OCI-M2 (cell line): ENCODE measurements around the gene BRF1.

Experiments
- DNase-seq: peaks from one replicate; lab custom pipeline; 2025; ENCODE audit not compliant: unreplicated experiment; lab: John Stamatoyannopoulos, UW

BRF1 gene

DNA sequence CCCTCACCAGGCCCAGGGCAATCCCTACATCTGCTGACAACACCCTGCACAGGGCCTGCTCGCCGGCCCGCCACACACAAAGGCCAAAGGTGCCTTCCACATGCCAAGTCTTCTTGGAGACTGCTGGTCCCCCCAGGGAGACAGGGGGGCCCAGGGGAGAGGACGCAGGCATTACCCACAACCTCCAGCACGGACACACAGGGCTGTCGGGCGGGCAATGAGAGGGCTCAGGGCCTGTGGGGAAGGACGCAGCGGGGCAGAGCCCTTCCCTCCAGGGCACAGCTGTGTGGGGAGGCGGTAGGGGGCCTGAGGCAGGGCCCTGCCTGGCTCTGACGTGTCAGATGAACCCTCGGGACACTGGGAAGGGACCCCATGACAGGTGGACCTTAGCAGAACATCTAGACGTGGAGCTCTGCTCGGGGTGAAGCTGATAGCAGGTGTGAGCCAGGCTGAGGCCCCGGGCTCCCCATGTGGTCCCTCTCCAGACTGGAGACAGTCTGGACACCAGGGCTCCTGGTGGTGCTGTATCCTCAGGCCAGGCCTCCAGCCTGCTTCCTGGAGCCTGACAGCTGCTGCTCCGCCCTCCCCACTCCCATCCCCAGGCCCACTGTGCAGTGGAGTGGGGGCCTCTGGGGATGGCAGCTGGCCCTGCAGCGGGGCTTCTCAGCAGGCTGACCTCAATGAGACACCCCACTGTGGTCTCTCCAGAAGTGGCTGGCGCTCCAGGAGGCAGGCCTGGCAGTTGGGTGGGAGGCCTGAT, 88.1 kb downstream of the BRF1 start:
- DNase-seq, result no peak

DNA sequence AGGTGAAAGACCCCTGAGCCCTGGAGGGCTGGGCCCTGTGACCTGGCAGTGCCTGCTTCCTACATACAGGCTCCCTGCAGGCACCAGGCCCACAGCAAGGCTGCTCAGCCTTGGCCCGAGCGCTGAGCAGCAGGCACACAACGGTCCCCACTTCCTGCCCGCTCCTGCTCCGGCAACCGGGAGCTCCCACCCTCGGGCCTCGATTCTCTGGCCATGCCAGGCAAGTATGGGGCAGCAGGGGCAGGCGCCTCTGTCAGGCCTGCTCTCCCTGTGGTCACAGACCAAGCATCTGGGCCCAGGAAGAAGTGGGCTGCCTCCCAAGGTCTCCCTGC, 89.1 kb downstream of the BRF1 start:
- no peak for DNase-seq

DNA sequence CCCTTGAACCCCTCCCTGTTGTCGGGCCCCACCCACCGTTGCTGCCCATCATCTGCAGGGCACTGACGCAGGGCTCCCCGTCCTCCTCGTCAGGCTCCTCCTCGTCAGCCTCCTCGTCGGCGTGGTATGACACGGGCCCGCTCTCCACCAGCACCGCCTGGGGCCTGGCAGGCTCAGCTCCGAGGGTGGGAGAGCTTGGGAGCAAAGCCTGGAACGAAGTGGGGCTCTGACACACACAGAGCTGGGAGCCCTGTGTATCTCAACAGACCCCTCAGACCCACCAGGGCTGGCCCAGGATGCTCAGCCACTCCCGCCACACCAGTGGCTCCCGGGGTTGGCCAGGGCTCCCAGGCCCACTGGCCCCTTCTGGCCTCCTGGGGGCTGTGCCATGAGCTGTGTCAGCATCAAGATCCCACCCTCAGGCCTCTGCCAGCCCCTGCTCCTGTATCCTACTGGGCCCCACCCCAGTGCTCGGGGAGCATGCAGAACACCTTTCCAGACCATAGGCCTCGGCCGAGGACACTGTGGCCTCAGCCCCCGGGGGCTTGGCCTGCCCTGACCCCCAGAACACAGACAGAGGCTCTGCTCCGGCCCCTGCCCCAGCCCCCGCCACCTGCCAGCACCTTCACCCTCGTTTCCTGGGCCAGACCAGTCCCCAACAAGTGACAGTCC, 89.6 kb downstream of the BRF1 start:
- DNase-seq, result no peak

DNA sequence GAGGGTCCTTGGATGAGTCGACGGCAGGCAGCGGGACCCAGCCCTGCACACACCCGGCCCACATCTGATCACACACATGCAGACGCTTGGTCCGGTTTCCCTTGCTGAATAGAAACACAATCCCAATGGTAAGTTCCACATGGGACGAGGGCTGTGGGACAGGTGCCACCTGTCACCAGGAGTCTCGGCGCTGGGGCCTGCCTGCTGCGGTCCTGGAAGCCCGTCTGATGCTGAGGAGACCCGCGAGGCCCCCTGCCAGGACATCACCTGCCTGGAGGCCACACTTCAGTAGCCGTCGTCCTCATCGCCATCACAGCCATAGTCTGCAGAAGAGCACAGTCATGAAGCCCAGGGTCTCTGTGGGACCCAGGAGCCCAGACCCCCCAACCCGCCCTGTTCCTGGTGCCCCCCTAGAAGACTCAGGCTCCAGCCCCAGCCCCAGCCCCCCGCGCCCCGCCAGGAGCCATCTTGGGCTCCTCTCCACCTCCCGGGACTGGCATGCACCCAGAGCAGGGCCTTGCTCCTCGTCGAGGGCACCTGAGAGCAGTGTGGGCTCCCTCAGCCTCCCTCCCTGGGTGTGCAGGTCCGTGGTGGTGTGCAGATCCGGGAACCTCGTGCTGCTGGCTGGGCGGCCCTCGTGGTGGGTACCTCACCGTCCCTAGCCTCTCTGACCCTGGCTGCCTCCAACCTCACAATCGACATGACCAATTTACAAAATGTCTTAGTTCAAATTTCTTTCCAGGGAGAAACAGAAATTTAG, 90.4 kb downstream of the BRF1 start:
- no peak for DNase-seq

DNA sequence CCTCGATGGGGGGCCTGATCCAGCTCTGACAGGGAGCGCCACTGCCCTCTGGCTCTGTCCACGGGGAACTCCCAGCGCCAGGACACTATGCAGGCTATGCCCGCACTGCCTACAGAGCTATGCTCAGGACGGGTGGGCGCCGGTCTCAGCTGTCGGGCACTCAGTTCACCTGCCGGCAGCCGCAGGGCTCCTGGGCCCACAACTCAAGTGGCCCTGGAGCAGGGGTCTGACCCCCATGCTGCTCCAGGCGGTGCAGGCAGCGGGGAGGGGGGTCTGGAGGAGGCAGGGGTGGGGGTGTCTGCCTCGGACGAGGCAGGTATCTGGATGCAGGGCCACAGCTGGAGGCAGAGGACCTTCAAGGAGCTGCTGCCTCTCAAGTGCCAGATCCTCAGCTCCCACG, 91.2 kb downstream of the BRF1 start:
- no peak for DNase-seq

DNA sequence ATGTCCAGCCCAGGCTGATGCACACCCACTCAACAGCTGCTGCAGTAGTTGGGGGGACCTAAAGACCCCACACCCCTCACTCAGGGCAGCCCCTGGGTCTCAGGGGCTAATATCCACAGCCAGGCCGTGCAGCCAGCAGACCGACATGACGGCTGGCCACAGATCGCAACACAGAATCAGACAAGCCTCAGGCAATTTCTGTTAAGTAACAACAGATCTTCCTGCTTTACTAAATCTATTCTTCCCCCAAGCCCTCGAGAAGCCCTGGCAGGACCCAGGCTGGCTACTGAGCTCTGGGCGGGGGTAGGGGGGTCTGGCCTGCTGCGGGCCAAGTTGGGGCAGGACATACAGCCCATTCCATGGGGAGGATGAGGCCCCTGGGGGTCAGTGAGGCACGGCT, 91.7 kb downstream of the BRF1 start:
- DNase-seq, result no peak

DNA sequence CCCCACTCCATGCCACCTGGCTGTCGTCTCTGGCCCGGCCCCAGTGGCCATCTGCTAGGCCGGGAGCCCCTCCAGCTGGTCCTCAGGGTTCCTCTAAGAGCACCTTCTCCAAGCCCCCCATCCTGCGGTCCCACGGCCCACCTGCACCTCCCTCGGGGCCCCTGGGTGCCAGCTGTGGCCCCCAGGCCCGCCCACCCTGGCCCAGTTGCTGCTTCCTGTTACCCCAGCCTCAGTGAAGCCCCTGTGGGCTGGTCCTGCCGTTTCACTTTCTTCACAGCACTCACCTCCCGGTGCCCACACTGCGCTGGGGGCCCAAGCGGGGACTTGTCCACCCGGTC, 92.1 kb downstream of the BRF1 start:
- DNase-seq, result no peak

DNA sequence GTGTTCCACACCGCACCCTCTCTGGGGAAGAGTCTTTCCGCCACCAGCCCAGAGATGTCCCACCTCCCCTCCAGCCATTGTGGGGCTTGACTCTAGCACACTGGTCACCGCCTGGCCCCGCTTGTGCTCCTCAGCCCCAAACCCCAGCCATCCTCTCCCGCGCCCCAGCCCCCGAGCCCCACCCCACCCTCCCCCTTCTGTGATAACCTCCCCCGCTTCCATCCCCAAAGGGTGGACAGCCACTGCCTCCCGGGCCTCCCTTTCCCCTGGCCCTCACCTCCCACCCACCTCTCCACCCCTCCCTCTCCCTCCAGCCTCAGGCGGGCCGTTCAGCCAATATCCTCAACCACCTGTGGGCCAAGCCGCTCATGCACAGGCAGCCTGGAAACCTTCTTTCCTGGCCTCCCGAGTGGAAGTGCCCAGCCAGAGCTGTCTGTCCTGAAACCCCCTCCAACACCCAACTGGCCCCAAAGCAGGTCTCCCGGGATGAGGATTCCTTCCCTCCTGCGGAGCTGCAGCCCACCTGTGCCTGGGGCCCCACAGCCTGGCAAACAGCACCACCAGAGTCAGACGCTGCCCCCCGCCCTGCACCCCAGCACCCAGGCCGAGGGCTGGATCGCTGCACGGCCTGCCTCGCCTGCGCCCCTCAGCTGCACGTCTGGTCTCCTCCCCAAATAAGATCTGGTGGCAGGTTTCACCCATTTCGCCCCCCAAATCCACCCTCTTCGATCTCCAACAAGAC, 92.6 kb downstream of the BRF1 start:
- DNase-seq, result no peak

DNA sequence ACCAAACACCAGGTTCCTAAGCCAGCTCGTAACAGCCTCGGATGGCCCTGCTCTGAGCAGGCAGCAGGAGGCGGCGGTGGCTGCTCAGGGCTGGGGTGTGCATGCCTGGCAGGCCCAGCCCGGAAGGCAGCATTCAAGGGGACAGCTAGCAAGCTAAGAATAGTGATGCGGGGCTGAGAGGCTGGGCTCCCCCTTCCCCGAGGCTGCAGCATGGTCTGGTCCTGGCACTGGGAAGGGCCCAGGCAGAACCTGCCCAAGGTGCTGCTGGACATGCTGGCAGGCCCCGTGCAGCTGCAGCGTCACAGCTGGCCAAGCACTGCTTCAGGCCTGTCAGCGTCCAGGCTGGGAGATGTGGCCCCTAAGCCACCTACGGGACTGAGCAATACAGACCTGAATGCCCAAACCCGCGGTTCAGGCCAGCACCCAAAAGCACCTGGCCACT, 93.3 kb downstream of the BRF1 start:
- DNase-seq, result no peak

DNA sequence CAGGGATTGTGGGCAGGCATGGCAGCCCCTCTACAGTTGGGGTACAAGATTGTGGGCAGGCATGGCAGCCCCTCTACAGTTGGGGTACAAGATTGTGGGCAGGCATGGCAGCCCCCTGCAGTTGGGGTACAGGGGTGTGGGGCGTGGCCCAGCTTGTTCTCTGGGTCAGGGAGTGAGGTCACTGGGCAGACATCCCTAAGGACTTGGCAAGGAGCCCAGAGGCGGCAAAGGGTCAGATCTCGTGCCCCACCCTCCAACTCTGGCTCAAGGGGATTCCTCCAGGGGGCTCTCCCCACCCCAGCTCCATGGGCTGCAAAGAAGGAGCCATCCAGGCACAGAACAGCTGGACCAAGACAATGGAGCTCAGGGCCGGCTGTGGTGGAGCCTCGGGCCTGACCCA, 93.9 kb downstream of the BRF1 start:
- no peak for DNase-seq

DNA sequence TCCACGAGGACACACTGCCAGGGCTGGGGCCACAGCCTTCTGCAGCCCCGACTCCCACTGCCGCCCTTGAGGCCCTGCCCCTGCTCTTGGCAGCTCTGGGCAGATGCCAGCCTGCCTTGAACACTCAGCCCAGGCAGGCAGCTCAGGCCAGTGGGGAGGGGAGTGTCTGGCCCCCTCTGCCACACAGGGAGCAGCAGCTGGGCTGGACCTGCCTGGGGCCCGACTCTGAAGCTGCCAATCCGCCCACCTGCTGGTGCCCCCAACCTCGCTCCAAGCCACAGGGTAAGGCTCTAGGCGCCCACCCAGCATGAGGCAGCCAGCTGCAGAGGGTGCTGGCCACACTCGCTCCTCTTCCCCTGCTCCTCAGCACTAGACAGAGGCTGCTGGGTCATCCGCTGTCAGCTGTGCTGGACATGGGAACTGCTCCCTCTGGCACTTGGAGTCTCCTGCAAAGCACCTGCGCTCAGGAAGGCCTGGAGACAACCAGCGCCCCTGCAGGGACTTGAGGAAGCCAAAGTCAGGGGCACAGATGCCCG, 95.1 kb downstream of the BRF1 start:
- no peak for DNase-seq

DNA sequence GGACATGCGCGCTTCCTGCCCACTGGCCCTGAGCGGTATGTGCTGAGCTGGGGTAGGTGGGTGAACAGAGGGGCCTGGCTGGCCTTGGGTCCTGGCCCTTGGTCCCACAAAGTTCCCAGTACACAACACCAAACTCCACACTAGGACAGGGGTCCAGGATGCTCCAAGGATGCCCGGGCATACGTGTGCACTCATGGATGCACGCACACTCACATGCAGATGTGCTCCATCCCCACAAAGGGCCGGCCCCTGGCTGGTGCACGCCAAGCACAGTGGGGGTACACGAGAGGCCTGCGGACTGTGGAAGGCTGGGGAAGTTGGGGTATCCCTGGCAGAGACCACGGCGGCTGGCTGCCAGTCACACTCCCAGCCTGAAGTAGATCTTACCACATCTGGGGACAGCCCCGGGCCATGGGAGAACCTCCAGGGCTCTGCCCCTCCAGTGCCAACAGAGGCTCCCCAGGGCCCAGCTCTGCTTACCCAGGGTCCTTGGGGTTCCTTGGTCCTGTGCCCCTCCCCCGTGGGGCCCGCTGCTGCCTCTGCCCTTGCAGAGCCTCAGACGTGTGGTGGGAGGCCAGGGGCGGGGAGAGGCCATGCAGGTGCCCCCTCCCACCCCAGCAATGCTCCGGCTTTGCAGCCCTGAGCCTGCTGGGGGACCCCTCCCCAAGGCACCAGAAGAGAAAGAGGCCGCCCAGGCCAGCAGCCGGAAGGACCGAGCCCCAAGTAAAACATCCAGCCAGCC, 95.7 kb downstream of the BRF1 start:
- no peak for DNase-seq

DNA sequence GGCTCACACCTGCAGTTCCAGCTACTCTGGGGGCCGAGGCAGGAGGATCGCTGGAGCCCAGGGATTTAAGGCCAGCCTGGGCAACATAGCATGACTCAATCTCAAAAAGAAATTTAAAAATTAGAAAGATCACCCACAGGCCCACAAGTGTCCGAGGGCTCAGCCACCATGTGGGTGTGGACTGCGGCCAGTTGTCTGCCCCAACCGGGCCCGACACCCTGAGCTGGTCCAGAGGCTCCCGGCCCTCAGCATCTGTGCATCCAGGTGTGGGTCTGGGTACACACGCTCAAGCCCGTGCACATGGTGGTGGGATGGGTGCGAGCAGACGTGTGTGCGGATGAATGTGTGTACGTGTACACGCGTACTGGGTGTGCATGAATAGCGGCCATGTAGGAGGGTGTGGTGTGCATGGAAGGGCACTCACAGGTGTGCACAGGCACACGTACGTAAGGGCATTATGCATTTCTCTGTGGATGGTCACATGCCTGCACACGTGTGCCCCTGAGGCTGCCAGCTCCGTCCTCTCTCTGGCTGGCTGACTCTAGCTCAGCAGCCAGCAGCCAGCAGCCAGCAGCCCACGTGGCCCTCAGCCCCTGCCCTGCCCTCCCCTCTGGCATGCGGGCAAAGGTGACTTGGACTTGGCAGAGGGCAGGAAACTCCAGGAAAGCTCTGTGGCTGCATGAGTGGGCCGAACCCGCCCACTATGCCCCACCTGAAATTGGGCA, 96.4 kb downstream of the BRF1 start:
- DNase-seq, result no peak

DNA sequence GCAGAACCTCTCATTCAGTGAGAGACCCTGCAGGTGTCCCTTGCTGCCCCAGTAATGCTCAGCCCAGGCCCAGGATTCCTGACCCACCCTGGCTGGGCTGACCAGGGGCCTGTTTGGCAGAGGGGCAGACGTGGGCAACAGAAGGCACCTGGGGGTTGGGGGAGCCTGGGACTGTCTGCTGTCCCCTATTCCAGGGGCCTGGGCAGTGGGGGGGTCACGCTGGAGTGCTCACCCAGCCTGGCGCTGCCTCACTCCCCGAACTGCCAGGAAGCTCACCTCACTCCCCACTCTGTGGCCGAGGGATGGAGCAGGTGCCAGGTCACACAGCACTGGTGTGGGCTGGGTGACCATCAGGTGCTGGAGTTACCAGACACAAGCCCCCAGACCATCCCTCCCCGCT, 97.1 kb downstream of the BRF1 start:
- no peak for DNase-seq

DNA sequence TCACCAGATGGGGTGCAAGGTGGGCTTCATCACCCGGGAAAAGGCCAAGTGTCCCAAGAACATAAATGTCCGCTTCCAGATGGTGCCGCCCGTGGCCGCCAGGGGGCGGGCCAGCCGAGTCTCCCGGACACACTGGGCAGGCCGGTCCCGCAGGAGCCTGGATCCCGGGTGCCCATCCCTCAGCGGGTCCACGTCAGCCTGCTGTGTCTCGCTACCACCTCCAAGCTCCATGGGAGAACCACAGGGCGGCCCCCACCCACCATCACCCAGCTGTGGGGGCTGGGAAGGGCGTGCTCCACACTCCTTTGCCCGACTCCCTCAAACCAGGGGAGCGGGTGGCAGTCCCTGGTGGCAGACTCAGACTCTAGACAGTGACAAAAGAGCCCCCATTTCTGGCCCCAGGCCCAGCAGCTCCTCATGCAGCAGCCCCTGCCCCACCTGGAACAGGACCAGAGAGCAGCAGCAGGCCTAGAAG, 97.7 kb downstream of the BRF1 start:
- DNase-seq, result no peak

DNA sequence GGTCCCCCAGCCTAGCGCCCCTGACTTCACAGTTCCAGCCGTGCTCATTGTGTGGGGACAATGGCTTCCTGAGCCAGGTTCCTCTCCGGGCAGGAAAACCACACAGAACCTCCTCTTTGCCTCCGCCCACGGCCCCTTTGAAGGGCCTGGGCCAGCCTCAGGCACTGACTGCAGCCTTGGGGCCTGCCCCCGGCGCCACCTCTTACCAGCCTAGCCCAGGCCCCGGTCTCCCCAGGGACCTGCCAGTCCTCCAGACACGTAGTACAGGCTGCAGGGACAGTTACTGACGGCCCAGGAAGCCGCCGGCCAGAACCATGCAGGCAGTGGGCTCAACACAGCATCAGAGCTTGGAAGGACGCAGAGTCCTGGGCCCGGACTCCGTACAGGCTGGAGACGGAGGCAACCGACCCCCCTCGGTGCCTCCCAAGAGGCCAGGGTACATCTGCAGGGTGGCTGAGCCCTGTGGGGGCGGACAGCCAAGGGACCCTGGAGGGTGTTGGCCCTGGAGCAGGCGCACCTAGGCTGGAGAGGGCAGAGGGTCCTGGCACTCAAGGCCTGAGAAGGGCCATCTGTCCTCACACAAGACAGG, 98.8 kb downstream of the BRF1 start:
- no peak for DNase-seq

DNA sequence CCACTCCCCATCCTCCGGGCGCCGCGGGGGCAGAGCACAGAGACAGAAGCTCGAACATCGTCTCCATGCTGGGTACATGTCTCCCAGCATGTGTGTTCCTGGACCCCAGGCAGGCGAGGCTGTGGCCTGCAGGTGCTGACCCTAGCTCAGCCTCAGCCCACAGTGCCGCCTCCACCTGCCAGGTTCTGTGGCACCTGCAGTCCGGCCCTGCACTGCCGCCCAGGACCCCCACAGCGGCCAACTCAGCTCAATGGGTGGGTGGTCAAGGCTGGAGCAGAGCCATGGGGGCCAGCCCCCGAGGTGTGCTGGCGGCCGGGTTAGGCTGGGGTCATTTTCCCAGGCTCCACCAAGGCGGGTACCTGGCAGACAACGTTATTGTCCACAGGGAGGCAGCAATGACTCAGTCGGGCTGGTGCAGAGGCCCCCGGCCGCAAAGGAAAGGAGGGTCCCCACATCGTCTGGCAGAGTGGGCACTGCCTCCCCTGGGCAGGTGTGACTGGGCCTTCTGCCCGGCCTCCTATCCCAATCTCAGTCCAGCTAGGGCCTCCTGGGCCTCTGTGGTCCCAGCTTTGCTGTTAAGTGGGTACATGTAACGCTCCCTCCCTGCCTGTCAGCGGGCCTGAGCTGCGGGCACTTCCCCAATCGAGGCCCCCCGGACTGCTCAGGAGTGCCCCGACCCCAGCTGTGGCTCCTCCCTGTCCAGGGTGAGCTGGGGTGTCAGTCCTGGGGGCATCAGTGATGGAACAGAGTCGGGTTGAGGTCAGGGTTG, 99.5 kb downstream of the BRF1 start:
- DNase-seq, result no peak

DNA sequence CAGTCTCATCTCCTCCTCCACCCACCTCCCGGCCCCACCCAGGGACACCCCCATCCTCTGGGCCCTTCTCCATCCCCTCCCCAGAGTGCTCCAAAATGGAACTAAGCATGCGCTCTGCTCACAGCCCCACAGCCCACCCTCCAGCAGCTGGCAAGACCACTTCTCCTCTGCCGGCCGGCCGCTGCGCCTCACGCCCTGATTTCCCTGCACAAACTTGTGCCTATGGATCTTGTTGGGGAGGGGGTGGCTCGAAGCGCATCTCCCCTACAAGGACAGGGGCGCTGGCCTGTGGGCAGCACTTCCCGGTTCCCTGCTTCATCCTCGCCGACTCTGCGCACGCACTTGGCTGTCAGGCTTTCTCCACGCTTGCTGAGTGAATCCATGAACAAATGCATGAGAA, 100.2 kb downstream of the BRF1 start:
- no peak for DNase-seq

DNA sequence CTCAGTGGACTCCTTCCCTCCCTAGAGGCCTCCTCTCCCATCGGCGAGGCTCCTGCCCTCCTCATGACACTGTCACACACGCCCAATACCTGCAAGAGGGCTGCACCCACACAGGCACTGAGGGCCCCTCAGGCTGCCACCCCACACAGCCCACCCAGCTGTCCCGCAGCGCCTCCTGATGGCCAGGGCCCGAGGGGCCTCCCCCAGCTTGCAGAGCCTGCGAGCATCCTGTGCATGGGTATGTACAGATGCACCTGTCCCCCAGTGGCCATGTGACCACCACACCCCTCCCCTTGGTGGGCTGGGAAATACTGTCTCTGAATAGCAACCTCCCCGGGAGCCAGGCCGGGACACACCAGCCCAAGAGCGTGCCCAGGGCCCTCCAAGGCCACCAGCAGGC, 100.7 kb downstream of the BRF1 start:
- no peak for DNase-seq
